ACC112 (cell line): ENCODE measurements around the gene DOCK3.

Source experiments
- H2AFZ ChIP-seq: fragments of 200-600 bp; sonication (generic); one replicate; pipeline ENCODE4 v1.6.0; 2017; ENCODE audit warnings: antibody characterized with exemption, low read length; ENCODE audit not compliant: unreplicated experiment
- H3K27ac ChIP-seq: fragments of 200-600 bp; sonication (generic); 2 replicates; pipeline ENCODE4 v1.5.1; 2014; ENCODE audit warnings: low read depth, mild to moderate bottlenecking, antibody characterized with exemption, low read length, moderate library complexity
- H3K27me3 ChIP-seq: fragments of 200-600 bp; sonication (generic); 2 replicates; pipeline ENCODE4 v1.6.1; 2014; ENCODE audit warnings: mild to moderate bottlenecking, antibody characterized with exemption, low read length, moderate library complexity, mixed read lengths; ENCODE audit not compliant: insufficient read depth
- H3K36me3 ChIP-seq: fragments of 200-600 bp; sonication (generic); 2 replicates; pipeline ENCODE4 v1.6.1; 2016; ENCODE audit warnings: mild to moderate bottlenecking, antibody characterized with exemption, low read length, moderate library complexity, mixed read lengths; ENCODE audit not compliant: insufficient read depth
- H3K4me1 ChIP-seq: fragments of 200-600 bp; sonication (generic); one replicate; pipeline ENCODE4 v1.6.1; 2016; ENCODE audit warnings: low read length, mixed read lengths; ENCODE audit not compliant: insufficient read depth, unreplicated experiment, control insufficient read depth
- H3K4me3 ChIP-seq: fragments of 200-600 bp; sonication (generic); 2 replicates; pipeline ENCODE4 v1.5.1; 2014; ENCODE audit warnings: mild to moderate bottlenecking, low read depth, low read length
- H3K79me2 ChIP-seq: fragments of 200-600 bp; sonication (generic); one replicate; pipeline ENCODE4 v1.6.0; 2016; ENCODE audit warnings: low read length; ENCODE audit not compliant: control insufficient read depth, unreplicated experiment, insufficient read depth

DOCK3 gene

GRCh38 chr3:51375571-51375970, 700.8 kb downstream of the DOCK3 start:
- no peaks in the 10 kb centered on the region for H3K4me1 ChIP-seq
- no peak overlapping the region for H2AFZ ChIP-seq
- H3K79me2 ChIP-seq = no peaks in the 10 kb centered on the region
- H3K27me3 ChIP-seq = no peaks in the 10 kb centered on the region
- no peak overlapping the region for H3K27ac ChIP-seq
- H3K4me3 ChIP-seq = no peak overlapping the region
- no peaks in the 10 kb centered on the region for H3K36me3 ChIP-seq

- no peaks in the 10 kb centered on the region for H3K27me3 ChIP-seq
- no peak overlapping the region for H3K27ac ChIP-seq
- H3K36me3 ChIP-seq = no peaks in the 10 kb centered on the region
- H2AFZ ChIP-seq = no peak overlapping the region
- peaks cover under 1% of the 10 kb centered on the region for H3K4me1 ChIP-seq
- peaks cover 1% of the 10 kb centered on the region for H3K79me2 ChIP-seq
- H3K4me3 ChIP-seq = no peak overlapping the region
Observed at GRCh38 chr3:51378065-51378464, 703.3 kb downstream of the DOCK3 start.

- H3K4me3 ChIP-seq = no peak overlapping the region
- no peaks in the 10 kb centered on the region for H3K36me3 ChIP-seq
- H3K27ac ChIP-seq = no peak overlapping the region
- H3K27me3 ChIP-seq = no peaks in the 10 kb centered on the region
- H3K79me2 ChIP-seq = peaks cover 8% of the 10 kb centered on the region
- H2AFZ ChIP-seq = no peak overlapping the region
- peaks cover 7% of the 10 kb centered on the region for H3K4me1 ChIP-seq
Observed at GRCh38 chr3:51378726-51379125, 704.0 kb downstream of the DOCK3 start.

GRCh38 chr3:51379301-51379700, 704.6 kb downstream of the DOCK3 start:
- Histone ChIP-seq H3K27ac (no peak overlapping the region), H3K36me3 (no peaks in the 10 kb centered on the region), H3K4me3 (no peak overlapping the region), H3K4me1 (peaks cover 7% of the 10 kb centered on the region), H2AFZ (no peak overlapping the region), H3K79me2 (peaks cover 13% of the 10 kb centered on the region), H3K27me3 (no peaks in the 10 kb centered on the region)

- H3K27me3 ChIP-seq = no peaks in the 10 kb centered on the region
- H3K27ac ChIP-seq = no peak overlapping the region
- H3K36me3 ChIP-seq = no peaks in the 10 kb centered on the region
- no peak overlapping the region for H2AFZ ChIP-seq
- H3K79me2 ChIP-seq = peaks cover 18% of the 10 kb centered on the region
- no peak overlapping the region for H3K4me3 ChIP-seq
- peaks cover 7% of the 10 kb centered on the region for H3K4me1 ChIP-seq
Observed at GRCh38 chr3:51379746-51380455, 705.2 kb downstream of the DOCK3 start.

GRCh38 chr3:51380601-51381332, 706.0 kb downstream of the DOCK3 start:
- Histone ChIP-seq H3K27me3 (no peaks in the 10 kb centered on the region), H3K27ac (no peak overlapping the region), H3K36me3 (no peaks in the 10 kb centered on the region), H3K79me2 (peaks cover 25% of the 10 kb centered on the region), H2AFZ (no peak overlapping the region), H3K4me1 (peaks cover 7% of the 10 kb centered on the region), H3K4me3 (no peak overlapping the region)

- H3K79me2 ChIP-seq = peaks cover 30% of the 10 kb centered on the region
- no peak overlapping the region for H3K4me3 ChIP-seq
- H3K27ac ChIP-seq = no peak overlapping the region
- peaks cover 7% of the 10 kb centered on the region for H3K4me1 ChIP-seq
- no peaks in the 10 kb centered on the region for H3K36me3 ChIP-seq
- no peaks in the 10 kb centered on the region for H3K27me3 ChIP-seq
- no peak overlapping the region for H2AFZ ChIP-seq
Observed at GRCh38 chr3:51381333-51381705, 706.6 kb downstream of the DOCK3 start.

- Histone ChIP-seq H3K36me3 (no peaks in the 10 kb centered on the region; the same call in 1 of the 2 replicates), H3K79me2 (peaks cover 38% of the 10 kb centered on the region), H3K4me3 (no peak overlapping the region), H3K27ac (no peak overlapping the region), H2AFZ (no peak overlapping the region), H3K4me1 (peaks cover 16% of the 10 kb centered on the region), H3K27me3 (no peaks in the 10 kb centered on the region)
Observed at GRCh38 chr3:51382076-51382745, 707.5 kb downstream of the DOCK3 start.

GRCh38 chr3:51382947-51383578, 708.3 kb downstream of the DOCK3 start:
- Histone ChIP-seq H3K79me2 (peaks cover 47% of the 10 kb centered on the region), H3K27me3 (no peaks in the 10 kb centered on the region), H3K4me3 (peak overlapping the region; percentile 96; the same call in 1 of the 2 replicates), H3K27ac (no peak overlapping the region), H3K4me1 (peaks cover 25% of the 10 kb centered on the region), H2AFZ (no peak overlapping the region), H3K36me3 (peaks cover 8% of the 10 kb centered on the region)

GRCh38 chr3:51384055-51384725, 709.5 kb downstream of the DOCK3 start:
- H3K4me1 ChIP-seq = peaks cover 27% of the 10 kb centered on the region
- H3K79me2 ChIP-seq = peaks cover 52% of the 10 kb centered on the region
- H3K27ac ChIP-seq = peak overlapping the region; percentile 75
- H3K27me3 ChIP-seq = no peaks in the 10 kb centered on the region
- peaks cover 12% of the 10 kb centered on the region for H3K36me3 ChIP-seq
- peak overlapping the region; percentile 96 for H3K4me3 ChIP-seq
- peak overlapping the region; percentile 89 for H2AFZ ChIP-seq
